HG02943 (cell line): ENCODE data around the gene OR52I1.
A peak's percentile ranks its signal among the peaks of the same experiment; 100 is the strongest.

Experiments
- ATAC-seq: cut with Tn5 transposase; IDR thresholded peaks from one replicate; pipeline ENCODE4 v1.9.1; 2021; ENCODE audit warnings: mild to moderate bottlenecking, low read depth, moderate library complexity; ENCODE audit not compliant: unreplicated experiment

Gene OR52I1

GRCh38 chr11:4610258-4610935 is 16.6 kb downstream of the OR52I1 start:
- no peak for ATAC-seq

GRCh38 chr11:4611986-4612385 is 18.1 kb downstream of the OR52I1 start:
- no peak for ATAC-seq

- ATAC-seq = no peak
Measured at GRCh38 chr11:4615856-4616444, 22.1 kb downstream of the OR52I1 start.

DNA sequence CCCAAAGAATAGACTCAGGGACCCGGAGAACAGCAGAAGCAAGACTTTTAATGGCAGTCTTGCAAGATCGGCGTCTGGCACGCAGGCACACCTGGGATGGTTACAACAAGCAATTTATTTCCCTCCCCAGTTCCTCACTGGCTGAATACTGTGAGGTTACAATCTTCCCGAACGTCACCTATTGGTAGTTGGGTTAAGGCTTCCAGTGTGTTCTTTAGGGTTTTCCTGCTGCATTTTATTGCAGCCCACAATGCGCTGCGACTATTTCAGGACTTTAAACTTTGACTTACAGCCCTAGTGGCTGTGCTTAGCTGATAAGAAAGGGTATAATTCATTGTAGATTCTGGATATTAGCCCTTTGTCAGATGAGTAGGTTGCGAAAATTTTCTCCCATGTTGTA is 25.7 kb downstream of the OR52I1 start:
- ATAC-seq = no peak

DNA sequence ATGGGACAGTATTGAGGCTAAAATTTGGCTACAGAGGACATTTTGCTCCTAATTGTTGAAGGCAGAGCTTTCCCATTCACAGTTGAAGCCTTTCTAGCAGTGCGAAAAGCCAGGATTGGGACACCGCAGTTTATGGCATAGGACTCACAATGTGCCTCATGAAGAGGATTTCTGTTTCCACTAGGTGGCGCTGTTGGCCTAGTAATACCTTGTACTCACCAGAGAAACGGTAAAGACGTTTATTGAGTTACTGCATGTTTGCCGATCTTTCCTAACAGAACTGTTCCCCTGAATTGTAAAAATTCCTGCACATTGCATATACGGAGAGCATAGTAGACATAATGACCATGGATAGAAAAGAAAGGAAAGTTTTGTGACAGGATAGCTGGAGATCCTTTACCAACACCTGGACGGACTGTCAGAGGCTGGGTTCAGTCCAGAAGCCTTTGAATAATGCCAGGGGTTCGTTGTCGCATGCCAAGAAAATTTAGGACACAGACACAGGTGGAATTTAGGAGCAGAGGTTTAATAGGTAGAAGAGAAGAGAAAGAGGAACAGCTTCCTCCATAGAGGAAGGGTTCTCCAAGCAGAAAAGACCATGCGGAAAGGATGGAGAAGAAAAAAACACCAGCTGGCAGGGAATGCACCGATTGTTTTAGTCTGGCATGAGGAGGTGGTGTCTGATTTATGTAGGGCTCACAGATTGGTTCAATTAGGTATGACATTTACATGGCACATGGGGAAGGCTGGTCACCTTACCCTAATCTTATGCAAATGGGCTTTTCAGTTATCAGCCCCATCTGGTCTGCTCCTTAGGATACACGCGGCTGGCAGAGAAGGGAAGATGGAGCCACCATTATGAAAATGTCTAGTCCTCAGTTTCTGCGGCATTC is 32.6 kb downstream of the OR52I1 start:
- ATAC-seq = no peak

DNA sequence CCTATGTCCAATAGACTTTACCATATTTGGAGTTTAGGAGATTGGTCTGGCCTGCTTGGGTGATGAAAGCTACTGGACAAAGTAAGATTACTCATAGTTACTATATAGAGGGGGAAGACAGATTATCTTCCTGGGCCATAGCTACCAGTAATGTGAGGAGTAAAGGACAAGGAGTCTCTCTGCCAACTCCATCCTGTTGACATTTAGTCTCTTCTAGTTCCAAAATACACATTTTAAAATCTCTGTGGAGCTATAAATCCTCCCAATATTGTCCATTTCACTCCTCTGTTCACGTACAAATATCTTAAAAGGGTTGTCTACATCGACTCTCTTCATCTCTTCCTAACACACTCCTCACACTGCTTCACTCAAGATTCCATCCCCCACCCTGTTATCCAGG is 42.3 kb downstream of the OR52I1 start:
- no peak for ATAC-seq

DNA sequence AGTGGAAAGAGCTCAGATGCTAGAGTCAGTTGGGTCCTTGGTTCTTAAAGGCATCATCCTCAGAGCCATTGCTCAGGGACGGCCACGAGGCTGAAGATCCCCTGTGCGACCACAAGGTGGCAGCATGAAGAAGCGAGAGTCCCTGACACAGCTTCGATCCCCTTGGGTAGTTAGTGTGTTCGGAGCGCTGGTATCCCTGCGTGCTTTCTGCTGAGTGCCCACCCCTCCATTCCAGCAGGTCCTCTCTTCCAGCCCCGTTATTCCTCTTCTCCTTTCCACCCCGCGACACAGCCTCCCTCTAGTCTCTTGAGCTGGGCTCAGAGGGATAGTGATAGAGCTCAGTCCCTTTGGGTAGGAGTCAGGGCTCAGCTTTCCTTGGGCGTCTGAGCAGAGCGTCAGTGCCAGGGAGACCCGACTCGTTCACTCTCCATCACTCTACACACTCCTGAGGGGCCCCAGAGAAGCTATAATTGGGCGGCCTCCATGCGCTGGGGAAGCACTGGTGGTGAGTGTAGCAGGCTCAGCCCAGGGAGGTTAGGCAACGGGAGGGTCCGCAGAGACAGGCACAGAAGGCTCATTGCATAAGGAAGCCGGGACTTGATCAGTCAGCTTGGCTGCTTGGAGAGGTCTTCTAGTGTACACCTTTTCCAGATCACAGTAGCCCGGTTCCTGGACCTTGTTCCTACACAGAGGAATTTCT is 43.3 kb downstream of the OR52I1 start, which contains the start of gene OR51D1:
OR51D1 (plus strand) TSS at position 516 of the 700 bp plus-strand sequence. CDS start 2,314 bp downstream, outside the sequence.
- ATAC-seq = peak; percentile 92

- ATAC-seq = no peak
Measured at GRCh38 chr11:4637662-4638047, 43.8 kb downstream of the OR52I1 start.

- ATAC-seq = no peak
Measured at GRCh38 chr11:4639931-4640330, 46.1 kb downstream of the OR52I1 start.

GRCh38 chr11:4641501-4641900 is 47.7 kb downstream of the OR52I1 start:
- ATAC-seq = no peak

DNA sequence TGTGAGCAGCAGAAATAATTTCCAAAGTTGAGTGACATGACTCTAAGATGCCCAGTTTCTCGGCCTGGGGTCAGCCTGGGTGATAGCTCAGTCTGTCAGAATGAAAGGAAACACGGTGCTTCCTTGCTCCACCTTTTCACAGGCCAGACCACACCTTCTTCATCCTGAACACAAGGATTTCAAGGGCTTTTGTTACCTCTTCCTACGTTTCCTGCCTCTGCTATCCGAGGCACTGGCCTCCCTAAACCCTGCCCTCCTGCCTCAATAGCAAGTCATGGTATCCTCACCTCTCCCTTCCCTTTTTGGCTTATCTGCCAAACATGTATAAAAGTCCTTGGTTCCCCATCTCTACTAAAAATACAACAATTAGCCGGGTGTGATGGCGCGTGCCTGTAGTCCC is 48.2 kb downstream of the OR52I1 start:
- no peak for ATAC-seq

GRCh38 chr11:4643076-4643475 is 49.2 kb downstream of the OR52I1 start:
- no peak for ATAC-seq

DNA sequence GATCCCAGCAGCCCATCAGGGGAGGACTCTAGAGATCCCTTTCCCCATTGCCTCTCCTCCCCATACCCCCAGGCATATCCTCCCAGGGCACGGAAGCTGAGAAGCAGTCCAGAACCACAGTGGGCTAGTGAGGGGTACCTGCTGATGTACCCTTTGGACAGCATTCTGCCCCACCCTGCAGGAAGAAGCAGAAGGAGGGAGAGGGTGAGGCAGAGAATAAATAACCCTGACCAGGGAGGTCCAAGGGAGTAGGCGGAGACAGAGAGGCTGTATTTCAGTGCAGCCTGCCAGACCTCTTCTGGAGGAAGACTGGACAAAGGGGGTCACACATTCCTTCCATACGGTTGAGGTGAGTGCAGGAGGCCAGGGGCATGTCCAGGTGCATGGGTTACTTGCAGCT is 49.8 kb downstream of the OR52I1 start, which contains the start of gene OR51E1:
OR51E1 (plus strand) TSS at position 301 of the 400 bp plus-strand sequence. CDS start 8,545 bp downstream, outside the sequence.
- no peak for ATAC-seq

DNA sequence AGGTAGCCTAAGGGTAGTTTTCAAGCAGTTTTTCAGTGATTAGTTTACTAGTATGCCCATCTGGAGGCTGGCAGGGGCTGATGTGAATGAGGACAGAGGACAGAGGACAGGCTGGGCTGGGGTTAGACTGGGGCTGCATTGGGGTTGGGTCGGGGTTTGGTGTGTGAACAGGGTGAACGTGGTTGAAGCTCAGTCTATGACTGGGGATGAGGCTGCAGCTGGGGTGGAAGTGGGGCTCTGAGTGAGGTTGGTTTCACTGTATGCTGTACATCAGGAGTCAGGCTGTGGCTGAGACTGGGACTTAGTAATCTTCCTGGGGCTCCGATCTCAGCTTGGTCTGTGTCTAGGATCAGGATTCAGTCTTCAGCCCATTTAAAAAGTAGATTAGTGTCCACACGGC is 50.4 kb downstream of the OR52I1 start:
- ATAC-seq = no peak
